Esophagus squamous epithelium (tissue), 4 donors: ENCODE measurements around the gene SERPINB7.

Experiments
- CTCF ChIP-seq, 6 experiments: fragments of 450-650 bp in 4 of 6; fragments of 200-600 bp in 2 of 6; sonication (generic) in 2 of 6; IDR thresholded peaks; one replicate each; pipeline ENCODE4 v1.5.1; 2016 to 2019; ENCODE audit warnings: antibody characterized with exemption in 6 of 6, mild to moderate bottlenecking in 4 of 6, moderate library complexity in 4 of 6
- POLR2A ChIP-seq, 4 donors: fragments of 450-650 bp; IDR thresholded peaks; one replicate each; pipeline ENCODE4 v1.6.1; 2017; ENCODE audit warnings: antibody characterized with exemption in 4 of 4, mild to moderate bottlenecking in 4 of 4, moderate library complexity in 3 of 4

DNA sequence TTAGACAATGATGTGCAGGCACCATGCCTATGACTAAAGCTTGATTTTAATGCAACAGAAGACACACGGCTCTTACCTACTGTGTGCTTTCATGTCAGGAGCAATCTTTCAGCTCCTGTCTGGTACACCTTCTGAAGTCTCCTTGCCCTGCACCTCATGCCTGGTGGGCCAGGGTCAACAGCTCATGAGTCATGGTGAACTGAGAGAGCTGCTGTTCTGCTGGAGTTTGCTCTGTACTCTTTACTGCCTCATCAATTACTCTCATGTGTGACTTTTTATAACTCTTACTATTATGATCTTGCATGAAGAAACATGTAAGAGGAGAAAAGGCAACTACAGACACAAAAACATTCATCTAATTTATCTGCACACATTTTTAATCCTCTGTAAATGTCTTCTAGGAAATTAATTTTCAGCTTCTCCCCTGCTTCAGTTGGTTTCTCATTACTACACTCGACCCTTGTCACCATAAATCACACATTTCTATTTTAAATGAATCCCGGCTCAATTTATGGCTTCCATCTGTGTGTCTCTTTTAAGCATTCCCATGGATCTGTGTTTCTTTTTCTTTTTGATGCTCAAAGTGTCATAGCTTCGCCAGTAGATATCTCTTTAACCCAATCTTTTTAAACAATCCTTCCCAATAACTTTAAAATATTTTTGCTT lies 9.7 kb downstream of the SERPINB7 start:
- TF ChIP-seq CTCF (IDR thresholded peaks at IDR 0.05) (no peak), POLR2A (IDR thresholded peaks at IDR 0.05) (no peak)
